Smooth muscle cell (in vitro differentiated cells): ENCODE data around the gene KAT6B. TPM values are rescaled to one million over a fixed set of nuclear protein-coding genes. Genes with fewer than 3 reads are reported as not detected.

ENCODE experiments used
- DNase-seq: peaks from one replicate; lab custom pipeline; 2025; ENCODE audit not compliant: unreplicated experiment; lab: John Stamatoyannopoulos, UW
- H2AFZ ChIP-seq: fragments of 200-600 bp; sonication (generic); 2 replicates; pipeline ENCODE4 v1.6.0; 2016; ENCODE audit warnings: antibody characterized with exemption, low read depth, mild to moderate bottlenecking
- H3F3A ChIP-seq: fragments of 200-600 bp; sonication (generic); 2 replicates; pipeline ENCODE4 v1.6.0; 2017; ENCODE audit warnings: antibody characterized with exemption, low read depth
- H3K27ac ChIP-seq: fragments of 200-600 bp; sonication (generic); 2 replicates; pipeline ENCODE4 v1.5.1; 2016; ENCODE audit warnings: low read depth, mild to moderate bottlenecking
- H3K27me3 ChIP-seq: fragments of 200-600 bp; sonication (generic); 2 replicates; pipeline ENCODE4 v1.6.1; 2016; ENCODE audit warnings: low read depth, mild to moderate bottlenecking
- H3K36me3 ChIP-seq: fragments of 200-600 bp; sonication (generic); 2 replicates; pipeline ENCODE4 v1.5.1; 2016; ENCODE audit warnings: low read depth
- H3K4me1 ChIP-seq: fragments of 200-600 bp; sonication (generic); 2 replicates; pipeline ENCODE4 v1.5.1; 2016; ENCODE audit warnings: low read depth
- H3K4me2 ChIP-seq: fragments of 200-600 bp; sonication (generic); 2 replicates; pipeline ENCODE4 v1.6.0; 2016; ENCODE audit warnings: mild to moderate bottlenecking
- H3K4me3 ChIP-seq: fragments of 200-600 bp; sonication (generic); 2 replicates; pipeline ENCODE4 v1.5.1; 2016; ENCODE audit warnings: mild to moderate bottlenecking
- H3K79me2 ChIP-seq: fragments of 200-600 bp; sonication (generic); 2 replicates; pipeline ENCODE4 v1.6.0; 2016; ENCODE audit warnings: low read depth, mild to moderate bottlenecking
- H3K9ac ChIP-seq: fragments of 200-600 bp; sonication (generic); 2 replicates; pipeline ENCODE4 v1.6.0; 2016; ENCODE audit warnings: low read depth
- H3K9me3 ChIP-seq: fragments of 200-600 bp; sonication (generic); replicated peaks from 2 replicates; pipeline ENCODE4 v1.5.1; 2016; ENCODE audit warnings: low read depth
- H4K20me1 ChIP-seq: fragments of 200-600 bp; sonication (generic); 2 replicates; pipeline ENCODE4 v1.6.0; 2016; ENCODE audit warnings: low read depth
- WGBS: methylation state at CpG from one replicate; pipeline ENCODE4 v1.1.7; 2016; ENCODE audit warnings: low lambda C conversion rate; 5-methylcytosine and 5-hydroxymethylcytosine counted together
- polyA plus RNA-seq: library from polyadenylated mRNA; unstranded; fragments of >200 nt; fragmentation: Nextera tagmentation; extraction: Ambion mirVana; gene quantifications from 2 replicates; pipeline ENCODE4 v1.2.1, GENCODE V29; 2016
- total RNA-seq: library from RNA; depleted of rRNA; stranded (reverse); fragments of >200 nt; gene quantifications from 2 replicates; pipeline ENCODE4 v1.2.3, GENCODE V29; 2014
- TF ChIP-seq, protein P1 (sequence below): fragments of 200-600 bp; sonication (generic); IDR thresholded peaks from 2 replicates; pipeline ENCODE4 v1.5.1; 2017; ENCODE audit warnings: borderline replicate concordance, mild to moderate bottlenecking, antibody characterized with exemption; ENCODE audit not compliant: insufficient read depth, poor library complexity, severe bottlenecking

KAT6B gene
- total and polyA plus RNA-seq, 2 experiments from 2014 or later: 9.0 to 19.8 TPM

DNA sequence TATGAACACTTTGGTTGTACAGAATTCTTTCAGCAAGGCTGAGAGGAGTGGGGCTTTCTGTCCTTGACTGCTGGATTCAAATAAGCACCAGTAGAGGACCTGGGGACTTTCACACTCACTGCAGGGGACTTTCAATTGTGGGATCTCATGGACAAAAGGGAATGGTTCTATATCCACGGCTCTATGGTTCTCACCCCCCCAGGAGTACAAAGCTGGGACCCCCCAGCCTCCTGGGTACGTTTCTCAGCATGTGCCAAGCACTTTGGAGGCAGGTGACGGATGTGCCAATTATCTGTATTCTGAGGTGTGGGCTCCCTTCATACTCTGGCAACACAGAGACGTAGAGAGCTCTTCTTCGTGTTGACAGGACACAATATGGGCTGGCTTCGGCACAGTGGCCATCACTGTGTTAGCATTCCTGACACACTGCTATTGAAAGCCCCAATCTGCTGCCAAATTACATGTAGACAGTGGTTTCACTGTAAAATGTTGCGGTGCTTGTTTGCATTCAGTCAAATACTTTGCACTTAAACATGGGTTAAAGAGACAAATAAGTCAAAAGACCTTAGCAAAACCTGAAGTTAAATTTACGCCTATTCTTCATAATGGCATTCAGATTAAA, 192.4 kb downstream of the KAT6B start:
- no peaks in the 10 kb centered on the region for H3K36me3 ChIP-seq
- no peak overlapping the region for H3K27ac ChIP-seq
- TF ChIP-seq, protein P1, sequence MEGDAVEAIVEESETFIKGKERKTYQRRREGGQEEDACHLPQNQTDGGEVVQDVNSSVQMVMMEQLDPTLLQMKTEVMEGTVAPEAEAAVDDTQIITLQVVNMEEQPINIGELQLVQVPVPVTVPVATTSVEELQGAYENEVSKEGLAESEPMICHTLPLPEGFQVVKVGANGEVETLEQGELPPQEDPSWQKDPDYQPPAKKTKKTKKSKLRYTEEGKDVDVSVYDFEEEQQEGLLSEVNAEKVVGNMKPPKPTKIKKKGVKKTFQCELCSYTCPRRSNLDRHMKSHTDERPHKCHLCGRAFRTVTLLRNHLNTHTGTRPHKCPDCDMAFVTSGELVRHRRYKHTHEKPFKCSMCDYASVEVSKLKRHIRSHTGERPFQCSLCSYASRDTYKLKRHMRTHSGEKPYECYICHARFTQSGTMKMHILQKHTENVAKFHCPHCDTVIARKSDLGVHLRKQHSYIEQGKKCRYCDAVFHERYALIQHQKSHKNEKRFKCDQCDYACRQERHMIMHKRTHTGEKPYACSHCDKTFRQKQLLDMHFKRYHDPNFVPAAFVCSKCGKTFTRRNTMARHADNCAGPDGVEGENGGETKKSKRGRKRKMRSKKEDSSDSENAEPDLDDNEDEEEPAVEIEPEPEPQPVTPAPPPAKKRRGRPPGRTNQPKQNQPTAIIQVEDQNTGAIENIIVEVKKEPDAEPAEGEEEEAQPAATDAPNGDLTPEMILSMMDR: no peak
- WGBS: 87% methylated on average over 8 of the region's 8 CpGs
- no peak for DNase-seq
- no peaks in the 10 kb centered on the region for H3K79me2 ChIP-seq
- no peak overlapping the region for H2AFZ ChIP-seq
- no peaks in the 10 kb centered on the region for H3K9me3 ChIP-seq
- no peaks in the 10 kb centered on the region for H3F3A ChIP-seq
- H3K4me1 ChIP-seq: no peaks in the 10 kb centered on the region
- H3K4me3 ChIP-seq: no peak overlapping the region
- no peaks in the 10 kb centered on the region for H4K20me1 ChIP-seq
- no peaks in the 10 kb centered on the region for H3K27me3 ChIP-seq
- no peak overlapping the region for H3K9ac ChIP-seq
- no peak overlapping the region for H3K4me2 ChIP-seq

DNA sequence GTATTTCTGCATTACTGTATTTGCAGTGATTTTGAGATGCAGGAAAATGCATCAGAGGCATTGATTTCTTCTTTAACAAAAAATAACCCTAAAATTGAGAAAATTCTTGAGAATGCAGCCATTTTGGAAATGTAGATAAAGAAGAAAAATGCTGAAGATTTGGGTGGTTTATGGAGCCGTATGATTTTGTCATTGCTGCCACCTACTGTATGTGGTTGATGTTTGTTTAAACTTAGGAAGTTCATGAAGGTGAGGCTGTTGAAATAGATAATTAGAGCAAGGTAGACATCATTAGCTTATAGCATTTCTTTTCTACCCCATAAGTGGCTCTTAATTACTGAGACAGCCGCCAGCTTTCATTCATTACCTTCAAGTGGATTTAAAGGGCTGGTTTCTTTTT, 193.0 kb downstream of the KAT6B start:
- H3K9ac ChIP-seq: no peak overlapping the region
- no peaks in the 10 kb centered on the region for H3K9me3 ChIP-seq
- no peak overlapping the region for H3K27ac ChIP-seq
- H3K27me3 ChIP-seq: no peaks in the 10 kb centered on the region
- H2AFZ ChIP-seq: no peak overlapping the region
- WGBS: 66% methylated on average over 2 of the region's 2 CpGs
- H3K36me3 ChIP-seq: no peaks in the 10 kb centered on the region
- H3K4me2 ChIP-seq: no peak overlapping the region
- H3F3A ChIP-seq: no peaks in the 10 kb centered on the region
- no peak overlapping the region for H3K4me3 ChIP-seq
- no peak for DNase-seq
- H3K79me2 ChIP-seq: no peaks in the 10 kb centered on the region
- TF ChIP-seq, protein P1: peak; percentile 25
- H3K4me1 ChIP-seq: no peaks in the 10 kb centered on the region
- H4K20me1 ChIP-seq: no peaks in the 10 kb centered on the region

DNA sequence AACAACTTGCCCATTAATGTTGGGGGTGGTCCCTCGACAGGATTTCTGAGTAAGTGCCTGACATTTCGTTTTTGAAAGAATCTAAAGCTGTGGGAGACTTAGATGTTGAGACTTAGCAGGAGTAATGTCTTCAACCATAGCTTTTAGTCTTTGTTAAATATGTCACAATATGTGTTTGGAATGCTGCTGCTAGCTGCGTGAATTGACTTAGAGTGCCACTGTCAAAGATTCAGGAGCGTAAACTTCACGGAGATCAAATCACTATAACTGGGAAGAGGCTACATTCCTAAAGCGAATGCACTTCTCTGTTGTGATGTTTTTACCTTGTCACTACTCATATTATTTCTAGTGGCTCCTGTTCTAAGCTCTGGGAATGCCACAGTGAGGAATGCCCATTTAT, 193.8 kb downstream of the KAT6B start:
- H3K79me2 ChIP-seq: no peaks in the 10 kb centered on the region
- H3K27ac ChIP-seq: no peak overlapping the region
- H3F3A ChIP-seq: no peaks in the 10 kb centered on the region
- no peaks in the 10 kb centered on the region for H3K4me1 ChIP-seq
- H3K4me2 ChIP-seq: no peak overlapping the region
- no peak overlapping the region for H3K4me3 ChIP-seq
- H3K9me3 ChIP-seq: no peaks in the 10 kb centered on the region
- H3K9ac ChIP-seq: no peak overlapping the region
- TF ChIP-seq, protein P1: no peak
- H4K20me1 ChIP-seq: no peaks in the 10 kb centered on the region
- H3K27me3 ChIP-seq: no peaks in the 10 kb centered on the region
- 81% methylated on average over 6 of the region's 6 CpGs for WGBS
- DNase-seq: no peak
- no peak overlapping the region for H2AFZ ChIP-seq
- H3K36me3 ChIP-seq: no peaks in the 10 kb centered on the region
